ENCODE data around the gene COL21A1.

GRCh38 chr6:56140090-56140489 lies 107.3 kb downstream of the COL21A1 start:
- no peak for TF ChIP-seq CTCF (conservative IDR thresholded peaks at IDR 0.05)
- no peak for TF ChIP-seq ZFX (IDR thresholded peaks at IDR 0.05)

Data from C4-2B (cell line).